SU-DHL-6 (cell line): ENCODE results near the gene MYO1D.

Experiments
- H2AFZ ChIP-seq: fragments of 200-600 bp; sonication (generic); 2 replicates; pipeline ENCODE4 v1.6.1; 2014; ENCODE audit warnings: low read depth, mild to moderate bottlenecking, moderate library complexity, mixed read lengths, antibody characterized with exemption, low read length; ENCODE audit not compliant: severe bottlenecking
- H3F3A ChIP-seq: fragments of 200-600 bp; shearing (Covaris generic); 2 replicates; pipeline ENCODE4 v1.6.0; 2016; ENCODE audit warnings: antibody characterized with exemption, mild to moderate bottlenecking; ENCODE audit not compliant: insufficient read depth
- H3K27ac ChIP-seq: fragments of 200-600 bp; sonication (generic); 2 replicates; pipeline ENCODE4 v1.5.1; 2016; ENCODE audit warnings: low read depth, mild to moderate bottlenecking, low read length, moderate library complexity, mixed read lengths
- H3K27me3 ChIP-seq: fragments of 200-600 bp; sonication (generic), shearing (Covaris generic); 2 replicates; pipeline ENCODE4 v1.6.0; 2014; ENCODE audit warnings: mild to moderate bottlenecking, low read length
- H3K36me3 ChIP-seq: fragments of 200-600 bp; sonication (generic); 2 replicates; pipeline ENCODE4 v1.6.1; 2014; ENCODE audit warnings: mild to moderate bottlenecking, low read length, mixed read lengths
- H3K4me2 ChIP-seq: fragments of 300-600, 200-600 bp; shearing (Covaris generic), sonication (generic); 2 replicates; pipeline ENCODE4 v1.6.0; 2014; ENCODE audit warnings: low read length, low read depth, mild to moderate bottlenecking; ENCODE audit not compliant: poor library complexity, severe bottlenecking
- H3K4me3 ChIP-seq: fragments of 200-600 bp; sonication (generic); 2 replicates; pipeline ENCODE4 v1.5.1; 2014; ENCODE audit warnings: antibody characterized with exemption, low read length, mild to moderate bottlenecking, mixed read lengths; ENCODE audit not compliant: insufficient read depth, poor library complexity, severe bottlenecking
- H3K79me2 ChIP-seq: fragments of 200-600 bp; sonication (generic); 2 replicates; pipeline ENCODE4 v1.6.1; 2014; ENCODE audit warnings: mild to moderate bottlenecking, low read length, moderate library complexity; ENCODE audit not compliant: insufficient read depth
- H3K9ac ChIP-seq: fragments of 200-600 bp; sonication (generic); 2 replicates; pipeline ENCODE4 v1.7.0; 2014; ENCODE audit warnings: mild to moderate bottlenecking, low read length
- H3K9me2 ChIP-seq: fragments of 200-600 bp; sonication (generic); replicated peaks from 2 replicates; pipeline ENCODE4 v1.6.1; 2014; ENCODE audit warnings: low read length; ENCODE audit not compliant: insufficient read depth
- H3K9me3 ChIP-seq: fragments of 200-600 bp; sonication (generic); 2 replicates; pipeline ENCODE4 v1.6.1; 2014; ENCODE audit warnings: low read length, mixed read lengths; ENCODE audit not compliant: insufficient read depth
- H4K20me1 ChIP-seq: fragments of 200-600 bp; sonication (generic); 2 replicates; pipeline ENCODE4 v1.6.1; 2014; ENCODE audit warnings: low read depth, mild to moderate bottlenecking, antibody characterized with exemption, low read length, moderate library complexity, mixed read lengths
- EZH2phosphoT487 ChIP-seq: fragments of 200-600 bp; sonication (generic), shearing (Covaris generic); conservative IDR thresholded peaks from 2 replicates; pipeline ENCODE4 v1.6.1; 2018; ENCODE audit warnings: mild to moderate bottlenecking, antibody characterized with exemption, low read length, moderate library complexity, mixed read lengths
- TF ChIP-seq, protein P1 (sequence below): fragments of 200-600 bp; sonication (generic); IDR thresholded peaks from one replicate; pipeline ENCODE4 v1.5.1; 2017; ENCODE audit warnings: antibody characterized with exemption, mild to moderate bottlenecking, low read length, moderate library complexity; ENCODE audit not compliant: insufficient read depth, poor library complexity, severe bottlenecking

MYO1D gene

GRCh38 chr17:32873114-32873513, 3.8 kb downstream of the MYO1D start:
- no peak overlapping the region for H3K4me3 ChIP-seq
- H3K27me3 ChIP-seq: no peaks in the 10 kb centered on the region
- H3F3A ChIP-seq: no peaks in the 10 kb centered on the region
- TF ChIP-seq EZH2phosphoT487: no peak
- TF ChIP-seq, protein P1, sequence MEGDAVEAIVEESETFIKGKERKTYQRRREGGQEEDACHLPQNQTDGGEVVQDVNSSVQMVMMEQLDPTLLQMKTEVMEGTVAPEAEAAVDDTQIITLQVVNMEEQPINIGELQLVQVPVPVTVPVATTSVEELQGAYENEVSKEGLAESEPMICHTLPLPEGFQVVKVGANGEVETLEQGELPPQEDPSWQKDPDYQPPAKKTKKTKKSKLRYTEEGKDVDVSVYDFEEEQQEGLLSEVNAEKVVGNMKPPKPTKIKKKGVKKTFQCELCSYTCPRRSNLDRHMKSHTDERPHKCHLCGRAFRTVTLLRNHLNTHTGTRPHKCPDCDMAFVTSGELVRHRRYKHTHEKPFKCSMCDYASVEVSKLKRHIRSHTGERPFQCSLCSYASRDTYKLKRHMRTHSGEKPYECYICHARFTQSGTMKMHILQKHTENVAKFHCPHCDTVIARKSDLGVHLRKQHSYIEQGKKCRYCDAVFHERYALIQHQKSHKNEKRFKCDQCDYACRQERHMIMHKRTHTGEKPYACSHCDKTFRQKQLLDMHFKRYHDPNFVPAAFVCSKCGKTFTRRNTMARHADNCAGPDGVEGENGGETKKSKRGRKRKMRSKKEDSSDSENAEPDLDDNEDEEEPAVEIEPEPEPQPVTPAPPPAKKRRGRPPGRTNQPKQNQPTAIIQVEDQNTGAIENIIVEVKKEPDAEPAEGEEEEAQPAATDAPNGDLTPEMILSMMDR: no peak
- no peak overlapping the region for H3K27ac ChIP-seq
- H3K4me2 ChIP-seq: no peak overlapping the region
- H4K20me1 ChIP-seq: 0 out of 2 replicates have a peak, but pooled peaks cover 4% of the 10 kb centered on the region
- H3K9ac ChIP-seq: no peak overlapping the region
- H3K9me2 ChIP-seq: no peaks in the 10 kb centered on the region
- no peak overlapping the region for H2AFZ ChIP-seq
- H3K9me3 ChIP-seq: no peaks in the 10 kb centered on the region
- H3K79me2 ChIP-seq: no peaks in the 10 kb centered on the region
- H3K36me3 ChIP-seq: no peaks in the 10 kb centered on the region

GRCh38 chr17:32871746-32872145, 5.2 kb downstream of the MYO1D start:
- H3K9me3 ChIP-seq: no peaks in the 10 kb centered on the region
- H3K9ac ChIP-seq: no peak overlapping the region
- no peak overlapping the region for H3K4me2 ChIP-seq
- no peaks in the 10 kb centered on the region for H3K79me2 ChIP-seq
- H3K27ac ChIP-seq: no peak overlapping the region
- H3K4me3 ChIP-seq: no peak overlapping the region
- 0 out of 2 replicates have a peak, but pooled peaks cover 4% of the 10 kb centered on the region for H4K20me1 ChIP-seq
- no peaks in the 10 kb centered on the region for H3K36me3 ChIP-seq
- no peaks in the 10 kb centered on the region for H3F3A ChIP-seq
- H3K9me2 ChIP-seq: no peaks in the 10 kb centered on the region
- H3K27me3 ChIP-seq: no peaks in the 10 kb centered on the region
- TF ChIP-seq, protein P1: no peak
- TF ChIP-seq EZH2phosphoT487: no peak
- no peak overlapping the region for H2AFZ ChIP-seq

GRCh38 chr17:32870969-32871368, 6.0 kb downstream of the MYO1D start:
- Histone ChIP-seq H3F3A (no peaks in the 10 kb centered on the region), H3K36me3 (no peaks in the 10 kb centered on the region), H3K4me3 (no peak overlapping the region), H4K20me1 (0 out of 2 replicates have a peak, but pooled peaks cover 4% of the 10 kb centered on the region), H3K4me2 (no peak overlapping the region), H3K9me2 (no peaks in the 10 kb centered on the region), H3K27ac (no peak overlapping the region), H3K9me3 (no peaks in the 10 kb centered on the region), H2AFZ (no peak overlapping the region), H3K79me2 (no peaks in the 10 kb centered on the region), H3K9ac (no peak overlapping the region), H3K27me3 (no peaks in the 10 kb centered on the region)
- TF ChIP-seq, protein P1: no peak
- TF ChIP-seq EZH2phosphoT487: no peak
